Stimulated activated CD4-positive, alpha-beta T cell treated with anti-CD3 and anti-CD28 coated beads, Interleukin-15, amount 100 ng/mL, for 24 hours (primary cell): ENCODE measurements around the gene CROCC.
"Not testable (repeated sequence)": the region's sequence is repeated elsewhere in the genome, so short reads cannot be mapped to it uniquely, and the experiment has no call there.

Source experiments
- DNase-seq: peaks from one replicate; pipeline ENCODE4 v3.0.0-alpha.2; 2020

The CROCC gene

DNA sequence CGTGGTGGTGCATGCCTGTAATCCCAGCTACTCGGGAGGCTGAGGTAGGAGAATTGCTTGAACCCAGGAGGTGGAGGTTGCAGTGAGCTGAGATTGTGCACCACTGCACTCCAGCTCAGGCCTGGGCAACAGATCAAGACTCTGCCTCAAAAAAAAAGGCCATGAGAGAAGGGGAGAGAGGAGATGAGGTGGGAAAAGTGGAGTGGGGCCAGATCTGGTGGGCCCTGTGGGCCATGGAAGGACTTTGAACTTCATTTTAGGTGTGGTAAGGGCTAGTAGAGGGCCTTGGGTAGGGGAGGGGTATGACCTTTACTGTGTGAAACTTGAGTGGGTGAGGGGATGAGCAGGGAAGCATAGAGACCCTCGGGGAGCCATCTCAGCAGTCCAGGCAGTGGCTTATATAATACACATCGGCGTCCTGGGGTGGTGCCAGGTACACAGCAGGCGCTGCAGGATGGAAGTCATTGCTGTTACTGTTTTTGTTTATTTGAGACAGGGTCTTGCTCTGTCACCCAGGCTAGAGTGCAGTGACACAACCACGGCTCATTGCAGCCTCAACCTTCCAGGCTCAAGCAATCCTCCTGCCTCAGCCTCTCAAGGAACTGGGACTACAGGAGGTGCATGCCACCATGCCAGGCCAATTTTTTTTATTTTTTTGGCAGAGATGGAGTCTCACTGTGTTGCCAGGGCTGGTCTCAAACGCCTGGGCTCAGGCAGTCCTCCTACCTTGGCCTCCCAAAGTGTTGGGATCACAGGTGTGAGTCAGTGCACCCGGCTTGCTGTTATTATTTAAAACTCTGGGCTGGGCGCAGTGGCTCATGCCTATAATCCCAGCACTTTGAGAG, 5.5 kb upstream of the CROCC start:
- not testable (repeated sequence) for DNase-seq

DNA sequence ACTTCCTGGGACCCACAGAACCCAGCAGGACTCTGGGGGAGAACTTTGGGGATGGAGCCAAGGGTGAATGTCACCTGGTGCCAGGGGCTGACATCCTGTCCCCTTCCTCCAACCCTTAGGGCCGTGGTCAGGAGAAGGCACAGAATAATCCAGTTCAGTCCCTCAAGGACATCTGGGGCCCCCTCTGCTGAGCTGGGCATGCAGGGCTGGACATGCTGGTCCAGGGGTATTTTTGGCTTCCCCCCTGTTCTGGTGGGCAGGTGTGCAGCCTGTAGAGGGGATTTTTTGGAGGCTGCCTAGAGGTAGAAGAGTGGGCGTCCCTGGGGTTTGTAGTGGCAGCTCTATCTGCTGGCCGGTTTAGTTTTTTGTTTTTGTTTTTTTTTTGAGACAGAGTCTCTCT, 3.4 kb upstream of the CROCC start:
- no peak for DNase-seq

DNA sequence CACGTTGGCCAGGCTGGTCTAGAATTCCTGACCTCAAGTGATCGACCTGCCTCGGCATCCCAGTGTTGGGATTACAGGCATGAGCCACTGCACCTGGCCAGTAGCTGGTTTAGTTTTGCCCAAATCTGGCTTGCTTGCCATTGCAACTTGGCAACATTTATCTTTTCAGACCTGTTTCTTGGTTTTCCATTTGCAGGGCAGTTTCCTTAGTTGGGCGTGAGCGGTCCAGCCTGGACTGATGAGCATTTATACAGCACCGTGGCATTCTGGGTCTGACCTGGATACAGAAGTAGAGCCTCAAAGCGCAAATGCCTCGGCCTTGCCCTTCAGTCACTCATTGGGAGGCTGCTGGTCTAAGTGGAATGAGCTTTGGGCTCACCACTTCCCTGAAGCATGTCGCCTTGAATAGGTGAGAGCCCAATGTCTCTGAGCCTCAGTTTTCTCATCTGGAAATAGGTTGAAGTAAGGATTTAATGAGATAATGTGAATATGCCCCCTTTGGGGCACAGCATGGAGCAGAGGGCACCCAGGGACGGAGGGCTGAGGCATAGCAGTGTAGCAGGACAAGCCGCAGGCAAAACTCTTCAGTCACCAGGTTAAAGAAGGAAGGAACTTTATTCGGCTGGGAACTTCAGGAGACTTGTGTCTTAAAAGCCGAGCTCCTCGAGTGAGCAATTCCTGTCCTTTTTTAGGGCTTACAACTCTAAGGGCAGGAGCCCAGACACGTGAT, 2.6 kb upstream of the CROCC start:
- not testable (repeated sequence) for DNase-seq

GRCh38 chr1:16920951-16921350, 780 bp upstream of the CROCC start:
- DNase-seq, result no peak

GRCh38 chr1:16922466-16922865, 735 bp downstream of the CROCC start:
- DNase-seq, result no peak

DNA sequence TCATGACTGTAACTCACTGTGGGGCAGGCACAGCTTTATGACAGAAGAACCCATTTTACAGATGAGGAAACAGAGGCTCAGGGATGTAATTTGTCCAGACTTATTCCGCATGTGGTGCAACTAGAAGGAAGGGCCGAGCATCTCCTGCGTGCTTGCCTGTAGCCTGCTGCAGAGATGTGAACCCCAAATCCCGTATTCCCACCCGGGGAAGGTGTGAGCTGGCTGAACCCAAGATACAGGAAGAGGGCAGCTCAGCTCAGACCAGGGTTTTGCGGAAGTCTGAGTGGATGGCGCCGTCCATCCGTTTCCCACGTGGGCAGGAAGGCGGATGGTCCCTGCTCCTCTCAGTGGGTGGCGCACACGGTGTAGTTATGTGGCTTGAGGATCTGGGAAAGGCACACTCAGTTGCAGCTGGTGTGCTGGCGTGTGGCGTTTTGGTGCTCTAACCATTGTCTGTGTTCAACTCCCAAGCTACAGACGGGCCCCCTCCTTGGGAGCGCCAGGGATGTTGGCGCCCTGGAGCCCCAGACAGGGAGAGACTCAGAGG, 1.2 kb downstream of the CROCC start:
- DNase-seq, result no peak

GRCh38 chr1:16924216-16924918, 2.6 kb downstream of the CROCC start:
- DNase-seq, result no peak

DNA sequence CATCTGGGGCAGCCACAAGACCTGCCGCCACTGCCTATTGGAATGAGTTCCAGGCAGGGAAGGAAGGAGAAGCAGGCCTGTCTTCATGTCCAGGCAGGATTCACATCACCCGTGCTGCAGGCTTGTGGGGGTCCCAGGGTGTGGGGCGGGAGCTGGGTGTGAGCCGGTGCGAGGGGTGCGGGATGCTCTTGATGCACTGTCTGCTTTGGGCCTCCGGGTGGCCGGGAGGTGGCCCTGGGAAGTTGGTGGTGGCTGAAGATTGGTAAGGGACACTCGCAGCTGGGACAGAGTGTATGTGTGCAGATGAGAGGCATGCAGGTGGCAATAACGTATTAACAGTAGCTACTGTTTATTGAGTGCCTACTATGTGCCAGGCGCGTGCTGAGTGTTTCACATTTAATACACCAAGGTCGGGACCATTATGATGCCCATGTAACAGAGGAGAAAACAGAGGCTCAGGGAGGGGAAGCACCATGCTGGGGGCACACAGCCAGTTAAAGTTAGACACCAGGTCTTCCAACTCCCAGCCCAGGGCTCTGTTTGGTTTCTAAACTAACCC, 3.3 kb downstream of the CROCC start:
- no peak for DNase-seq

DNA sequence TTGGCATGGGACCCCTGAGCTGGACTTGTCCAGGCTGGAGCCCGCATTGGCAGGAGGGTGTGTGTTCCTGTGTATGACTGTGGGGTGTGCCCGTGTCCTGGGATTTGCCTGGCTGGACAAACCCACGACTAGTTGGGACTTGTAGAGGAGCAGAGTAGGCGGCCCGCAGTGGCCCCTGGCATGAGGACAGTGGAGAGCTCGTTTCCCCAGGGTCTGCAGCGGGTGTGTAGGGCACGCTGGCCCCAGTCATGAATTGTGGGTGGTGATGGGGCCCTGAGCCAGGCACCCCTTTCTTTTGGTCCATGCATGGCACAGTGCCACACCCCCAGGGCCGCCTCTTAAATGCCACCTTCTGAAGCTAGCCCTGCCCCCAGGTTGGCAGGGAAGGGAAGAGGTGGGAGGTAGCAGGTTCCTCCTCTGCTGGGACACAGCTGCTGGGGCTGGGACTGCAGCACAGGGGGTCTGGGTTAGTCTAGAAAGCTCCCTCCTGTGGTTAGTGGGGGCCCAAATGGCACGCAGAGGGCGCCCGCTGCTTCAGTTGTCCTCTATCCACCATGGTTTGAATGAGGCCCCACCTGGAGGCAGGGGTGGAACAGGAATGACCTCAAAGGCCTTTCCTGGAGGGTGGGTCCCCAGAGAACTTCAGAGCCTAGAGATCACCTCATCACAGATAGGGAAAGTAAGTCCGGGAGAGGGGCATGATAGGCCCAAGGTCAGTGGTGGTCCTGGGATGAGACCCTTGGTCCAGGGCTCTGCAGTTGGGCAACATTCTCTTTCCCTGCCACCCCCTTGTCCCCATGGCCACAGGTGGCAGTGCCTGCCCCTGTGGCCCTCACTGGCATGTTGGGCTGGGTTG, 4.1 kb downstream of the CROCC start:
- no peak for DNase-seq

- DNase-seq, result no peak
Observed at GRCh38 chr1:16926491-16927073, 4.9 kb downstream of the CROCC start.

- no peak for DNase-seq
Observed at GRCh38 chr1:16927256-16927655, 5.5 kb downstream of the CROCC start.

DNA sequence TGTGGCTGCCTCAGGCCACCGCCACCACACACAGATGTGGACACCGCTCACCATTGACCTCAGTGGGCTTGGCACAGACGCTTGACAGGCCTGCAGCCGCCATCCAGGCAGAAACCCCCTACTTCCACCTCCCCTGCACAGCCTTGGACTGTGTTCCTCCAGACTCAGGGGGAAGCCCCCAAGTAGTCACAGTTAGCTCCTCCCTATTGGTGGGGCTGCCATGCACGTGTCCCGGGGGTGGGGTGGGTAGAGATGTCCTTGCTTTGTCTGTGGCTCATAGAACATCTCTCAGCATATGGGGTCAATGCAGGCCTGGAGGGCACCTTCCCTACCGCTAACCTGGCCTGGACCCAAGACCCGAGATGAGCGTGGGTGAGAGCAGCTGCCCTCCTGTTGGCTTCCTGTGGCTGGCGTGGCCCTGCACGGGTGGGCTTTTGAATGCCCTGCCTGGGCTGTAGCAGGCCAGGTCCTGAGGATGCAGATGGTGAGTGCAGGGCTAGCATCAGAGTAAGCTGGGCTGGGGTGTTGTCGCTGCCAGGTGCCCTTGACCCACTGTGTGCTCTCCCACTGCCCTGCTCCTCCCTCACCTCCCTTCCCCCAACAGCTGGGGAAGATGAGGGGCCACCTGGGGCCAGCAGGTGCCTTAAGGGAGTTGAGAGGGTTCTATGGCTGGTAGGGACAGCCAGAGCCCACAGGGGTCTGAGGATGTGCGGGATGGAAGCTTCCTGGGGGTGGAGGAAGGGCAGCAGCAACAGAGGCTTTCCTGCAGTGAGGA, 6.2 kb downstream of the CROCC start:
- DNase-seq, result no peak

DNA sequence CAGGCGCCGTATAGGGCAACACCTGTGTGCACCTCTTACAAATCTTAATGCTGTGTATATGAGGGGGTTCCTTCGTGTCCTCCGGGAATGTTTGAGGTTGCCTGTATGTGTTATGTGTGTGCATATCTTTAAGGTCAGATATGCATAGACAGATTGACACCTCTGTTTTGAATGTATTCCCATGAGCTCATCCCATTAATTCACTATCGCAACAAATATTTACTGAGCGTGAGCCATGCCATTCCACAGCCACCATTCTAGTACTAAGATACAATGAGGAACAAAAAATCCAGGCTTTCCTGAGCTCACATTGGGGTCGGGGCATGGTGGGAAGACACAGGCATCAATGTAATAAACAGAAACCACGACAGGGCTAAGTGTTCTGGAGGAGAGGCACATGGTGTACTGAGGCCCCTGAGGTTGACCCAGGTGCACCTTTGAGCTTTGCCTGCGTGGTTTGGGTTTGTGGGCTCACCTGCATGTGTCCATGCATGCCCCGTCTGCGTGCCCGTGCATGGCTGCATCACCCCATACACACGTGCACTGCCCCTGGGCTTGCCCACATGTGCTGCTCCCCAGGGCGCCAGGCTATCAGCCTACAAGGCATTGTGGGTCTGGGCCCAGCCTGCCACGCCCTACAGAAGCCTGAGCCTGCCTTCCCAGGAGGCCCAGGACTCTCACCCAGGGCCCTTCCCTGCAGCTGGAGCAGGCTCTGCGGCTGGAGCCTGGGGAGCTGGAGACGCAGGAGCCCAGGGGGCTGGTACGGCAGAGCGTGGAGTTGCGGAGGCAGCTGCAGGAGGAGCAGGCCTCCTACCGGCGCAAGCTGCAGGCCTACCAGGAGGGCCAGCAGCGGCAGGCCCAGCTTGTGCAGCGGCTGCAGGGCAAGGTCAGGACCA, 7.7 kb downstream of the CROCC start:
- DNase-seq, result not testable (repeated sequence)

GRCh38 chr1:16931206-16931934, 9.6 kb downstream of the CROCC start:
- DNase-seq, result not testable (repeated sequence)

DNA sequence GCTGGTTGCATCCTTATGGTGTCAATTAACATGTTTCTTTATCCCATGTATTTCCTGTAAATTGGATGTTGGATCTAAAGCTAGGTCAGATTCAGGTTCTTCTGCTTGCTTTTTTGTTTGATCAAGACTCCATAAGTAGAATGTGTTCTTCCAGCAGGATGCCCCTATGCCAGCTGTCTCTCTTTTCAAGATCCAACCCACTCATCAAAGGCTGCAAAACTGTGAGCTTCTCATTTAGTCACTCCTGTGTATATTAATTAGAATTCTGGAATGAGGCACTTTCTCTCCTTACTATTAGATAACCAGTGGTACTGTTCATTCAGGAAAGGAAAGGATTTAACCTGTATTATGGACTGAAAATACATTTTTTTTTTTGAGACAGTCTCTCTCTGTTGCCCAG, 12.2 kb downstream of the CROCC start:
- not testable (repeated sequence) for DNase-seq

DNA sequence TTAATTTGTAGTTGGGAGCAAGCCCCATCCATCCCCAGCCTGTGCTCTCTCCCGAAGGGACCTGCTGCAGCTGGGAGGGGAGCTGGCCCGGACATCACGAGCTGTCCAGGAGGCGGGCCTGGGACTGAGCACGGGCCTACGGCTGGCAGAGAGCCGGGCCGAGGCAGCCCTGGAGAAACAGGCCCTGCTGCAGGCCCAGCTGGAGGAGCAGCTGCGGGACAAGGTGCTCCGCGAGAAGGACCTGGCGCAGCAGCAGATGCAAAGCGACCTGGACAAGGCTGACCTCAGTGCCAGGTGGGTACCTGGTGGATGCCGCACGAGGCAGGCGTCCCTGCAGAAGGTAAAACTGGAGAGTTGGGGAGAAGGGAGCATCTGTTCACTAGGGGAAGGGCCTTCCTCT, 14.8 kb downstream of the CROCC start:
- not testable (repeated sequence) for DNase-seq

- DNase-seq, result no peak
Observed at GRCh38 chr1:16938351-16939321, 16.9 kb downstream of the CROCC start.
